ENCODE measurements around the gene OXNAD1.

OXNAD1 gene

GRCh38 chr3:16290007-16290826 is 25.2 kb downstream of the OXNAD1 start:
- no peak for DNase-seq (ENCODE audit: low read depth, low spot score)
- no peaks in the 10 kb centered on the region for H3K4me1 ChIP-seq (ENCODE audit: control insufficient read depth, insufficient read depth, low read length)
- no CpG with 5 or more reads among the region's 3 CpGs for WGBS (ENCODE audit: insufficient coverage, insufficient read length)

GRCh38 chr3:16290827-16291196 is 25.8 kb downstream of the OXNAD1 start:
- Histone ChIP-seq H3K9me3 (ENCODE audit: control insufficient read depth, insufficient read depth, low read length) (no peaks in the 10 kb centered on the region), H3K27ac (ENCODE audit: low read length) (no peak overlapping the region), H3K36me3 (ENCODE audit: control insufficient read depth, insufficient read depth, low read length) (peaks cover 8% of the 10 kb centered on the region; the same call in 1 of the 2 replicates), H3K27me3 (ENCODE audit: control insufficient read depth, insufficient read depth, low read length) (no peaks in the 10 kb centered on the region), H3K4me1 (ENCODE audit: control insufficient read depth, insufficient read depth, low read length) (no peaks in the 10 kb centered on the region), H3K4me3 (ENCODE audit: low read length) (no peak overlapping the region)
- WGBS (ENCODE audit: insufficient coverage, insufficient read length), result no CpG with 5 or more reads among the region's 2 CpGs
- no peak for DNase-seq (ENCODE audit: low read depth, low spot score)

More at GRCh38 chr3:16290007-16290826, 25.2 kb downstream of the OXNAD1 start:
- peaks cover 8% of the 10 kb centered on the region; the same call in 1 of the 2 replicates for H3K36me3 ChIP-seq (ENCODE audit: control insufficient read depth, insufficient read depth, low read length)
- H3K4me3 ChIP-seq (ENCODE audit: low read length), result no peak overlapping the region
- no peaks in the 10 kb centered on the region for H3K27me3 ChIP-seq (ENCODE audit: control insufficient read depth, insufficient read depth, low read length)
- H3K27ac ChIP-seq (ENCODE audit: low read length), result no peak overlapping the region
- H3K9me3 ChIP-seq (ENCODE audit: control insufficient read depth, insufficient read depth, low read length), result no peaks in the 10 kb centered on the region

- Histone ChIP-seq H3K4me3 (ENCODE audit: low read length) (no peak overlapping the region), H3K27ac (ENCODE audit: low read length) (no peak overlapping the region), H3K27me3 (ENCODE audit: control insufficient read depth, insufficient read depth, low read length) (no peaks in the 10 kb centered on the region), H3K4me1 (ENCODE audit: control insufficient read depth, insufficient read depth, low read length) (no peaks in the 10 kb centered on the region), H3K9me3 (ENCODE audit: control insufficient read depth, insufficient read depth, low read length) (no peaks in the 10 kb centered on the region; the same call in 1 of the 2 replicates), H3K36me3 (ENCODE audit: control insufficient read depth, insufficient read depth, low read length) (peaks cover 3% of the 10 kb centered on the region; the same call in 1 of the 2 replicates)
- no peak for DNase-seq (ENCODE audit: low read depth, low spot score)
- WGBS (ENCODE audit: insufficient coverage, insufficient read length), result no CpG with 5 or more reads among the region's 5 CpGs
Observed at GRCh38 chr3:16294844-16295243, 29.8 kb downstream of the OXNAD1 start.

GRCh38 chr3:16295298-16295890 is 30.4 kb downstream of the OXNAD1 start:
- Histone ChIP-seq H3K4me1 (ENCODE audit: control insufficient read depth, insufficient read depth, low read length) (no peaks in the 10 kb centered on the region), H3K36me3 (ENCODE audit: control insufficient read depth, insufficient read depth, low read length) (peaks cover 3% of the 10 kb centered on the region; the same call in 1 of the 2 replicates), H3K9me3 (ENCODE audit: control insufficient read depth, insufficient read depth, low read length) (no peaks in the 10 kb centered on the region; the same call in 1 of the 2 replicates), H3K4me3 (ENCODE audit: low read length) (no peak overlapping the region), H3K27me3 (ENCODE audit: control insufficient read depth, insufficient read depth, low read length) (no peaks in the 10 kb centered on the region), H3K27ac (ENCODE audit: low read length) (no peak overlapping the region)
- WGBS (ENCODE audit: insufficient coverage, insufficient read length), result no CpG with 5 or more reads among the region's 3 CpGs
- DNase-seq (ENCODE audit: low read depth, low spot score), result no peak

GRCh38 chr3:16297997-16298885 is 33.2 kb downstream of the OXNAD1 start:
- no peaks in the 10 kb centered on the region; the same call in 1 of the 2 replicates for H3K4me1 ChIP-seq (ENCODE audit: control insufficient read depth, insufficient read depth, low read length)
- no peak for DNase-seq (ENCODE audit: low read depth, low spot score)
- no peaks in the 10 kb centered on the region; the same call in 1 of the 2 replicates for H3K9me3 ChIP-seq (ENCODE audit: control insufficient read depth, insufficient read depth, low read length)
- H3K36me3 ChIP-seq (ENCODE audit: control insufficient read depth, insufficient read depth, low read length), result peaks cover 3% of the 10 kb centered on the region; the same call in 1 of the 2 replicates
- H3K27ac ChIP-seq (ENCODE audit: low read length), result no peak overlapping the region
- H3K4me3 ChIP-seq (ENCODE audit: low read length), result no peak overlapping the region
- WGBS (ENCODE audit: insufficient coverage, insufficient read length), result no CpG with 5 or more reads among the region's 9 CpGs
- no peaks in the 10 kb centered on the region for H3K27me3 ChIP-seq (ENCODE audit: control insufficient read depth, insufficient read depth, low read length)

DNA sequence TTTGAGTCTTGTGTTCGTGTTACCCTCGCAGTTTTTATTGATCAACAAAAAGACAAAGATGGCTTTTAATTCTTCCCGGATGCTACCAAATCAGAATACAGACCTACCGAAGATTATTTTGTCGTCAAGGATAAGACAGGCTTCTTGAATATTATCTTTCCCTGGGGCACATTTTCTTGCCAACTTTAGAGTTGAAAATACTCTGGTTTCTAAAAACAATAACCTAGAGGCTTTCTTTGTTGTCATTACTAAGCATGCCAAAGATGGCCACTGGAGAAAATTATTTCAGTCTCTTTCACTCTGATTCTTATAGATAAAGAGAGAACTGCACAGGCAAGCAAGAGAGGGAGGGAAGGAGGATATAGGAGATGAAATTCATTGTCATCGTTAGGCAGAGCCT is 33.9 kb downstream of the OXNAD1 start:
- DNase-seq (ENCODE audit: low read depth, low spot score), result no peak
- WGBS (ENCODE audit: insufficient coverage, insufficient read length), result no CpG with 5 or more reads among the region's 6 CpGs
- Histone ChIP-seq H3K27me3 (ENCODE audit: control insufficient read depth, insufficient read depth, low read length) (no peaks in the 10 kb centered on the region), H3K36me3 (ENCODE audit: control insufficient read depth, insufficient read depth, low read length) (peaks cover 3% of the 10 kb centered on the region; the same call in 1 of the 2 replicates), H3K4me3 (ENCODE audit: low read length) (no peak overlapping the region), H3K27ac (ENCODE audit: low read length) (no peak overlapping the region), H3K9me3 (ENCODE audit: control insufficient read depth, insufficient read depth, low read length) (no peaks in the 10 kb centered on the region; the same call in 1 of the 2 replicates), H3K4me1 (ENCODE audit: control insufficient read depth, insufficient read depth, low read length) (no peaks in the 10 kb centered on the region; the same call in 1 of the 2 replicates)

GRCh38 chr3:16299746-16300145 is 34.7 kb downstream of the OXNAD1 start:
- H3K9me3 ChIP-seq (ENCODE audit: control insufficient read depth, insufficient read depth, low read length), result no peaks in the 10 kb centered on the region; the same call in 1 of the 2 replicates
- no peaks in the 10 kb centered on the region for H3K27me3 ChIP-seq (ENCODE audit: control insufficient read depth, insufficient read depth, low read length)
- WGBS (ENCODE audit: insufficient coverage, insufficient read length), result no CpG with 5 or more reads among the region's 3 CpGs
- H3K4me1 ChIP-seq (ENCODE audit: control insufficient read depth, insufficient read depth, low read length), result no peaks in the 10 kb centered on the region; the same call in 1 of the 2 replicates
- peaks cover 3% of the 10 kb centered on the region; the same call in 1 of the 2 replicates for H3K36me3 ChIP-seq (ENCODE audit: control insufficient read depth, insufficient read depth, low read length)
- H3K4me3 ChIP-seq (ENCODE audit: low read length), result no peak overlapping the region
- DNase-seq (ENCODE audit: low read depth, low spot score), result no peak
- no peak overlapping the region for H3K27ac ChIP-seq (ENCODE audit: low read length)

GRCh38 chr3:16300307-16300706 is 35.3 kb downstream of the OXNAD1 start:
- Histone ChIP-seq H3K9me3 (ENCODE audit: control insufficient read depth, insufficient read depth, low read length) (no peaks in the 10 kb centered on the region; the same call in 1 of the 2 replicates), H3K27ac (ENCODE audit: low read length) (no peak overlapping the region), H3K4me1 (ENCODE audit: control insufficient read depth, insufficient read depth, low read length) (no peaks in the 10 kb centered on the region; the same call in 1 of the 2 replicates), H3K27me3 (ENCODE audit: control insufficient read depth, insufficient read depth, low read length) (no peaks in the 10 kb centered on the region), H3K4me3 (ENCODE audit: low read length) (no peak overlapping the region), H3K36me3 (ENCODE audit: control insufficient read depth, insufficient read depth, low read length) (peaks cover 3% of the 10 kb centered on the region; the same call in 1 of the 2 replicates)
- DNase-seq (ENCODE audit: low read depth, low spot score), result no peak
- no CpG with 5 or more reads among the region's 2 CpGs for WGBS (ENCODE audit: insufficient coverage, insufficient read length)

DNA sequence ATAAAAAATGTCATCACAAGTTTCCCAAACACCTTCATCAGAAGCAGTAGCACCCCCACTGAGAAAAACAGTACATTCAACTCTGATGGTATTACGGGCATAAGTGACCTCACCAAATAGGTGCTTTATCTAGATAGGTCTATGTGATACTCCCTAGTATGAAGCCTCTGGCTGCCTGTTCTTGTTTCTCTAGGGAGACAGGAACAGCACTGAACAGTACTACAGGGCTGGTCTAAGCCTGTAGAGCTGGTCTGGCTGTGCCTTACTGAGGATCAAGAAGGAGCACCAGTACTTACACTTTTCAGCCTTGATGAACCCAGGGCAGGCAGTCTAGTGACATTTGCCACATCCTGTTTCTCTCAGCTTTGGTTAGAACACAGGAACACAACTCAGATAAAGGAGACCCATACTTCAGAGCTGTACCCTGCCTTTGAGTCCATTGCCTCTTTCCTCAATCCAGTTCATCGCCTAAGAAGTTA is 35.9 kb downstream of the OXNAD1 start:
- H3K27me3 ChIP-seq (ENCODE audit: control insufficient read depth, insufficient read depth, low read length), result no peaks in the 10 kb centered on the region
- DNase-seq (ENCODE audit: low read depth, low spot score), result no peak
- no CpG with 5 or more reads among the region's 2 CpGs for WGBS (ENCODE audit: insufficient coverage, insufficient read length)
- no peaks in the 10 kb centered on the region; the same call in 1 of the 2 replicates for H3K4me1 ChIP-seq (ENCODE audit: control insufficient read depth, insufficient read depth, low read length)
- H3K27ac ChIP-seq (ENCODE audit: low read length), result peak overlapping the region; percentile 47
- peaks cover 1% of the 10 kb centered on the region; the same call in 1 of the 2 replicates for H3K36me3 ChIP-seq (ENCODE audit: control insufficient read depth, insufficient read depth, low read length)
- no peaks in the 10 kb centered on the region; the same call in 1 of the 2 replicates for H3K9me3 ChIP-seq (ENCODE audit: control insufficient read depth, insufficient read depth, low read length)
- no peak overlapping the region for H3K4me3 ChIP-seq (ENCODE audit: low read length)
